ENCODE data around the gene DNAJB13.

The DNAJB13 gene

GRCh38 chr11:73940801-73941570, 9.8 kb upstream of the DNAJB13 start:
- Histone ChIP-seq H3K4me3 (ENCODE audit: low read depth, low read length) (no peak overlapping the region), H3K27ac (ENCODE audit: extremely low read depth, low read depth, low read length) (no peak overlapping the region), H3K4me1 (ENCODE audit: control insufficient read depth, insufficient read depth, low read length) (no peaks in the 10 kb centered on the region), H3K9me3 (ENCODE audit: control insufficient read depth, insufficient read depth, low read depth, low read length) (no peaks in the 10 kb centered on the region), H3K36me3 (ENCODE audit: control insufficient read depth in 2 of 2, insufficient read depth in 1 of 2, low read length in 2 of 2) (peaks cover 0 to 5% of the 10 kb centered on the region in 2 experiments; a peak in 1 of 3 replicates)
- ChIA-PET CTCF (interaction anchor here (0.6 to 0.8 kb wide), 3 partner anchors 10 to 583 kb away, joined by 3 to 4 read pairs (median 3); no protein-coding TSS in a partner anchor), POLR2A (no interaction called here)
- no peak for TF ChIP-seq ZFHX2 (tag by site-specific recombination; conservative IDR thresholded peaks at IDR 0.05)
- TF ChIP-seq, protein P1, sequence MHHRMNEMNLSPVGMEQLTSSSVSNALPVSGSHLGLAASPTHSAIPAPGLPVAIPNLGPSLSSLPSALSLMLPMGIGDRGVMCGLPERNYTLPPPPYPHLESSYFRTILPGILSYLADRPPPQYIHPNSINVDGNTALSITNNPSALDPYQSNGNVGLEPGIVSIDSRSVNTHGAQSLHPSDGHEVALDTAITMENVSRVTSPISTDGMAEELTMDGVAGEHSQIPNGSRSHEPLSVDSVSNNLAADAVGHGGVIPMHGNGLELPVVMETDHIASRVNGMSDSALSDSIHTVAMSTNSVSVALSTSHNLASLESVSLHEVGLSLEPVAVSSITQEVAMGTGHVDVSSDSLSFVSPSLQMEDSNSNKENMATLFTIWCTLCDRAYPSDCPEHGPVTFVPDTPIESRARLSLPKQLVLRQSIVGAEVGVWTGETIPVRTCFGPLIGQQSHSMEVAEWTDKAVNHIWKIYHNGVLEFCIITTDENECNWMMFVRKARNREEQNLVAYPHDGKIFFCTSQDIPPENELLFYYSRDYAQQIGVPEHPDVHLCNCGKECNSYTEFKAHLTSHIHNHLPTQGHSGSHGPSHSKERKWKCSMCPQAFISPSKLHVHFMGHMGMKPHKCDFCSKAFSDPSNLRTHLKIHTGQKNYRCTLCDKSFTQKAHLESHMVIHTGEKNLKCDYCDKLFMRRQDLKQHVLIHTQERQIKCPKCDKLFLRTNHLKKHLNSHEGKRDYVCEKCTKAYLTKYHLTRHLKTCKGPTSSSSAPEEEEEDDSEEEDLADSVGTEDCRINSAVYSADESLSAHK (tag by site-specific recombination; IDR thresholded peaks at IDR 0.05) = no peak
- no peak for TF ChIP-seq SALL2 (tag by site-specific recombination; IDR thresholded peaks at IDR 0.05; ENCODE audit: borderline replicate concordance)
- TF ChIP-seq ZBTB7A (tag by site-specific recombination; IDR thresholded peaks at IDR 0.05; ENCODE audit: low read depth) = no peak
- no peak for TF ChIP-seq YY1 (tag by site-specific recombination; IDR thresholded peaks at IDR 0.05)
- TF ChIP-seq ZNF354C (tag by site-specific recombination; IDR thresholded peaks at IDR 0.05; ENCODE audit: borderline replicate concordance, low read depth) = no peak
- no peak for TF ChIP-seq KLF10 (tag by site-specific recombination; IDR thresholded peaks at IDR 0.05)
- no peak for TF ChIP-seq ZNF623 (tag by site-specific recombination; IDR thresholded peaks at IDR 0.05)
- no peak for TF ChIP-seq ZNF580 (tag by site-specific recombination; IDR thresholded peaks at IDR 0.05)
- no peak for TF ChIP-seq ZNF19 (tag by site-specific recombination; IDR thresholded peaks at IDR 0.05; ENCODE audit: low read depth)
- TF ChIP-seq ZNF311 (tag by site-specific recombination; IDR thresholded peaks at IDR 0.05; ENCODE audit: borderline replicate concordance) = no peak
- TF ChIP-seq ZNF239 (tag by site-specific recombination; IDR thresholded peaks at IDR 0.05) = no peak
- no peak for TF ChIP-seq ATF2 (tag by site-specific recombination; IDR thresholded peaks at IDR 0.05; ENCODE audit: low read depth)
- TF ChIP-seq, protein P2, sequence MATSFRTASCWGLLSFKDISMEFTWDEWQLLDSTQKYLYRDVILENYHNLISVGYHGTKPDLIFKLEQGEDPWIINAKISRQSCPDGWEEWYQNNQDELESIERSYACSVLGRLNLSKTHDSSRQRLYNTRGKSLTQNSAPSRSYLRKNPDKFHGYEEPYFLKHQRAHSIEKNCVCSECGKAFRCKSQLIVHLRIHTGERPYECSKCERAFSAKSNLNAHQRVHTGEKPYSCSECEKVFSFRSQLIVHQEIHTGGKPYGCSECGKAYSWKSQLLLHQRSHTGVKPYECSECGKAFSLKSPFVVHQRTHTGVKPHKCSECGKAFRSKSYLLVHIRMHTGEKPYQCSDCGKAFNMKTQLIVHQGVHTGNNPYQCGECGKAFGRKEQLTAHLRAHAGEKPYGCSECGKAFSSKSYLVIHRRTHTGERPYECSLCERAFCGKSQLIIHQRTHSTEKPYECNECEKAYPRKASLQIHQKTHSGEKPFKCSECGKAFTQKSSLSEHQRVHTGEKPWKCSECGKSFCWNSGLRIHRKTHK (tag by site-specific recombination; IDR thresholded peaks at IDR 0.05) = no peak
- no peak for TF ChIP-seq SP2 (tag by site-specific recombination; IDR thresholded peaks at IDR 0.05)

DNA sequence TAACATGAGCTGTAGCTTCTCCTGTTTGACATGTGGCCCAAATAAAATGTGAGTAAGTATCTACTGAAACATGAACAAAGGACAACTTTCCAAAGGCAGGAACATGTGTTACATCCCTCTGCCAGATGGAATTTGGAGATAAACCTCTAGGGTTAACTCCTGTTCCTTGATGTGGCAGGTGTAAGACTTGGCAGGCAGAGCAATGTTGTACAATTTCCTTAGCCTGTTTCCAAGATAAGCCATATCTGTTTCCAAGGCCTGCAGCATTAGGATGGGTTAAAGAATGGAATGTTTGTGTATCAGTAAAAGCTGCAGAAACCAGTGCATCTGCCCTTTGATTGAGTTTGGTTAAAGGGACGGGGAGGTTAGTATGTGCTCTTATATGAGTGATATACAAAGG, 8.8 kb upstream of the DNAJB13 start:
- CTCF ChIA-PET = interaction anchor here (0.8 to 1.5 kb wide), 2 partner anchors 11 kb away, joined by 4 read pairs; no protein-coding TSS in a partner anchor
- Histone ChIP-seq H3K9me3 (ENCODE audit: control insufficient read depth, insufficient read depth, low read depth, low read length) (no peaks in the 10 kb centered on the region), H3K36me3 (ENCODE audit: control insufficient read depth in 2 of 2, insufficient read depth in 1 of 2, low read length in 2 of 2) (peaks cover 0 to 5% of the 10 kb centered on the region in 2 experiments; a peak in 1 of 3 replicates), H3K27ac (ENCODE audit: extremely low read depth, low read depth, low read length) (no peak overlapping the region), H3K4me3 (ENCODE audit: low read depth, low read length) (no peak overlapping the region), H3K4me1 (ENCODE audit: control insufficient read depth, insufficient read depth, low read length) (no peaks in the 10 kb centered on the region)
- POLR2A ChIA-PET = no interaction called here
- TF ChIP-seq SP3 (tag by site-specific recombination; IDR thresholded peaks at IDR 0.05) = no peak
- TF ChIP-seq ZNF624 (tag by site-specific recombination; IDR thresholded peaks at IDR 0.05) = no peak
- no peak for TF ChIP-seq ZNF561 (tag by site-specific recombination; IDR thresholded peaks at IDR 0.05; ENCODE audit: borderline replicate concordance)
- no peak for TF ChIP-seq ZNF670 (tag by site-specific recombination; IDR thresholded peaks at IDR 0.05; ENCODE audit: low read depth)
- TF ChIP-seq ZNF37A (tag by site-specific recombination; IDR thresholded peaks at IDR 0.05) = no peak
- no peak for TF ChIP-seq SP2 (tag by site-specific recombination; IDR thresholded peaks at IDR 0.05)
- no peak for TF ChIP-seq ZFP3 (tag by site-specific recombination; IDR thresholded peaks at IDR 0.05; ENCODE audit: low read depth)

All from HEK293 (cell line).